ENCODE data around the gene DGCR8.

Gene DGCR8

DNA sequence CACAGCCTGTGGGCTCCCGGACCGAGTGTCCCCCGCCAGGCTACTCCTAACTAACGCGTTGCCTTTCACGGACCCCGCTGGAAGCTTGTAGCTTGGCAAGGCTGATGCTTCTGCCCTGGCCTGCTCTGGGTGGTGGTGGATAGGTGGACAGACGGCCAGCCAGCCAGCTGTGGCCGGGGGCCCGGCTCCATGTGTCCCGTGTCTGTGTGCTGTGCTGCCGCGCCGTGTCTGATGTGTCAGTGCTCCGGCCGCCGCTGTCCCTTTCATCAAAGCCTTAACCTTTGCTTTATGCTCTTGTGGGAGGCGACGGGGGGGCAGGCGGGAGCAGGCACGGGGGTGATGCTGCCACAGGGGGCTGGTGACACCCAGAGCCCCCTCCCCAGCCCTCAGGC lies 65.8 kb downstream of the DGCR8 start (continued):
- no peak for TF ChIP-seq TSHZ2 (CRISPR knock-in tag; IDR thresholded peaks at IDR 0.05)
- TF ChIP-seq ZFP30 (CRISPR knock-in tag; IDR thresholded peaks at IDR 0.05) = no peak
- TF ChIP-seq, protein P1, sequence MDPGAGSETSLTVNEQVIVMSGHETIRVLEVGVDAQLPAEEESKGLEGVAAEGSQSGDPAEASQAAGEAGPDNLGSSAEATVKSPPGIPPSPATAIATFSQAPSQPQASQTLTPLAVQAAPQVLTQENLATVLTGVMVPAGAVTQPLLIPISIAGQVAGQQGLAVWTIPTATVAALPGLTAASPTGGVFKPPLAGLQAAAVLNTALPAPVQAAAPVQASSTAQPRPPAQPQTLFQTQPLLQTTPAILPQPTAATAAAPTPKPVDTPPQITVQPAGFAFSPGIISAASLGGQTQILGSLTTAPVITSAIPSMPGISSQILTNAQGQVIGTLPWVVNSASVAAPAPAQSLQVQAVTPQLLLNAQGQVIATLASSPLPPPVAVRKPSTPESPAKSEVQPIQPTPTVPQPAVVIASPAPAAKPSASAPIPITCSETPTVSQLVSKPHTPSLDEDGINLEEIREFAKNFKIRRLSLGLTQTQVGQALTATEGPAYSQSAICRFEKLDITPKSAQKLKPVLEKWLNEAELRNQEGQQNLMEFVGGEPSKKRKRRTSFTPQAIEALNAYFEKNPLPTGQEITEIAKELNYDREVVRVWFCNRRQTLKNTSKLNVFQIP (CRISPR knock-in tag; IDR thresholded peaks at IDR 0.05; ENCODE audit: borderline replicate concordance, low read depth) = no peak
- TF ChIP-seq, protein P2, sequence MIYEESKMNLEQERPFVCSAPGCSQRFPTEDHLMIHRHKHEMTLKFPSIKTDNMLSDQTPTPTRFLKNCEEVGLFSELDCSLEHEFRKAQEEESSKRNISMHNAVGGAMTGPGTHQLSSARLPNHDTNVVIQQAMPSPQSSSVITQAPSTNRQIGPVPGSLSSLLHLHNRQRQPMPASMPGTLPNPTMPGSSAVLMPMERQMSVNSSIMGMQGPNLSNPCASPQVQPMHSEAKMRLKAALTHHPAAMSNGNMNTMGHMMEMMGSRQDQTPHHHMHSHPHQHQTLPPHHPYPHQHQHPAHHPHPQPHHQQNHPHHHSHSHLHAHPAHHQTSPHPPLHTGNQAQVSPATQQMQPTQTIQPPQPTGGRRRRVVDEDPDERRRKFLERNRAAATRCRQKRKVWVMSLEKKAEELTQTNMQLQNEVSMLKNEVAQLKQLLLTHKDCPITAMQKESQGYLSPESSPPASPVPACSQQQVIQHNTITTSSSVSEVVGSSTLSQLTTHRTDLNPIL (CRISPR knock-in tag; IDR thresholded peaks at IDR 0.05; ENCODE audit: low read depth) = no peak

GRCh38 chr22:20146777-20147176 lies 66.7 kb downstream of the DGCR8 start:
- TF ChIP-seq TCF4 (CRISPR knock-in tag; IDR thresholded peaks at IDR 0.05; ENCODE audit: borderline replicate concordance) (no peak), RARB (CRISPR knock-in tag; IDR thresholded peaks at IDR 0.05) (no peak), ARNTL (CRISPR knock-in tag; IDR thresholded peaks at IDR 0.05; ENCODE audit: borderline replicate concordance, low read depth) (no peak), TOX (CRISPR knock-in tag; IDR thresholded peaks at IDR 0.05; ENCODE audit: borderline replicate concordance) (no peak), OSR1 (CRISPR knock-in tag; IDR thresholded peaks at IDR 0.05) (no peak), SNAI2 (CRISPR knock-in tag; IDR thresholded peaks at IDR 0.05) (no peak), ZC3H10 (CRISPR knock-in tag; IDR thresholded peaks at IDR 0.05) (no peak), ZNF565 (CRISPR knock-in tag; conservative IDR thresholded peaks at IDR 0.05; ENCODE audit: low read depth) (no peak), TSHZ2 (CRISPR knock-in tag; IDR thresholded peaks at IDR 0.05) (no peak), PPARA (CRISPR knock-in tag; IDR thresholded peaks at IDR 0.05; ENCODE audit: borderline replicate concordance) (no peak), ISL1 (CRISPR knock-in tag; IDR thresholded peaks at IDR 0.05) (no peak), GLIS3 (CRISPR knock-in tag; IDR thresholded peaks at IDR 0.05) (no peak), ZNF70 (CRISPR knock-in tag; IDR thresholded peaks at IDR 0.05) (no peak), PATZ1 (CRISPR knock-in tag; IDR thresholded peaks at IDR 0.05; ENCODE audit: borderline replicate concordance) (no peak)
- TF ChIP-seq, protein P2 (CRISPR knock-in tag; IDR thresholded peaks at IDR 0.05; ENCODE audit: low read depth) = no peak
- TF ChIP-seq, protein P1 (CRISPR knock-in tag; IDR thresholded peaks at IDR 0.05; ENCODE audit: borderline replicate concordance, low read depth) = no peak
- ATAC-seq = no peak

Data from SK-N-SH treated with all-trans-retinoic acid at 6 μM for 48 hours (cell line).